Chondrocyte (in vitro differentiated cells): ENCODE measurements around the gene TMEM151A. TPM values are rescaled to one million over a fixed set of nuclear protein-coding genes. Genes with fewer than 3 reads are reported as not detected.
A peak's percentile ranks its signal among the peaks of the same experiment; 100 is the strongest.

Experiments used
- DNase-seq: peaks from one replicate; pipeline ENCODE4 v3.0.0; 2021; ENCODE audit warnings: mixed read lengths, low spot score
- H3K27ac Mint-ChIP-seq: one replicate; pipeline ENCODE4 v1.8.0; 2021; ENCODE audit warnings: mild to moderate bottlenecking, moderate library complexity, mixed read lengths; ENCODE audit not compliant: unreplicated experiment
- H3K27me3 Mint-ChIP-seq: 2 replicates; pipeline ENCODE4 v1.8.0; 2021; ENCODE audit warnings: low read depth, mixed read lengths
- H3K36me3 Mint-ChIP-seq: 2 replicates; pipeline ENCODE4 v1.8.0; 2021; ENCODE audit warnings: low read depth, mixed read lengths
- H3K4me1 Mint-ChIP-seq: 2 replicates; pipeline ENCODE4 v1.8.0; 2021; ENCODE audit warnings: low read depth, mild to moderate bottlenecking, mixed read lengths
- H3K4me3 Mint-ChIP-seq: one replicate; pipeline ENCODE4 v1.8.0; 2021; ENCODE audit warnings: mild to moderate bottlenecking, moderate library complexity, mixed read lengths; ENCODE audit not compliant: unreplicated experiment
- H3K9me3 Mint-ChIP-seq: 2 replicates; pipeline ENCODE4 v1.8.0; 2021; ENCODE audit warnings: low read depth, mixed read lengths
- total RNA-seq: library from RNA; stranded (reverse); gene quantifications from 3 replicates; pipeline ENCODE4 v1.2.1, GENCODE V29; 2021
- TF ChIP-seq, protein P1 (sequence below): fragments of 200-600 bp; sonication (generic); IDR thresholded peaks from 2 replicates; pipeline ENCODE4 v1.5.0; 2021; ENCODE audit warnings: antibody characterized with exemption, mild to moderate bottlenecking, moderate library complexity

Gene TMEM151A
- total RNA-seq, 1 donor from 2014 or later: 4.7 TPM

DNA sequence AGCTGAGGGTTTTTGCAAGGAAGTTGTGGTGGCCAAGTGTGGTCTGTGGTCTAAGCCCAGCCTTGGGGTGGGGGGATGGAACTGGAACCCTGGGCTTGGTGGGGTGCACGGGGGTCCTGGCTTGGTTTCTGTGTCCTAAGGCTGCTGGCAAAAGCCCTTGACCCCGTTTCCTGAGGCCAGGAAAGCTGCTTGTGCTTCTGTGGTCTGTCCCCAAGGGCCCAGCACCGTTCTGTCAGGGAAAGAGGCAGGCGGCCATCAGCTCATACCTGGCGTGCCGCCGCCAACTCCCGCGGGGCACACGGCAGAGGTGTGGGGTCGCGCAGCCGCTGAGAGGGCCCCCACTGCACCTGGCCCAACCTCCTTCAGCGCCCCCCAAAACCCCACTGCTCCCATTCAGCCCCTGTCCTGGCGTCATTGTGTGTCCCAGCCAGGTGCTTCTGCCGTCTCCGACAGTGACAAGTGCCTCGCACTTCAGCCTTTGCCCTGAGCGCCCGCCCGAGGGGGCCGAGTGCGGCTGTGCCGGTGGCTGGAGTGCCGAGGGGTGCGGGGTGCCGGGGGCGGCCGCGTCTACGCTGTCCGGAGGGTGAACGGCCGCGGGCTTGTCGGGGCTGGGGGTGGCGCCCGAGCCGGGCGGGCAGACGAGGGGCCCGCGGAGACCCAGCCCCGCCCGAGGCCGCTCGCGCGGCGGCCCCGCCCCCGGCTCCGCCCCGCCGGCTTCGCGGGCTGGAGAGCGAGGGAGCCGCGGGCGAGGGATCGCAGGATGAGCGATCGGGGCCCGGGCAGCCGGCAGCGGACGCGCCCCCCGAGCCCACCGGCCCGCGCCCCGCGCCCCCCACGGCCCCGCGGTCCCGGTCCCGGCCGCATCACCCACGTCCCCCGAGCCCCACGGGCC lies 14.0 kb upstream of the TMEM151A start, which contains the start of gene CNIH2:
Gene CNIH2 (plus strand): TSS at position 705 of the 892 bp plus-strand sequence. CDS start 282 bp downstream, outside the sequence.
- H3K4me1 Mint-ChIP-seq: peaks cover 15% of the 10 kb centered on the region

DNA sequence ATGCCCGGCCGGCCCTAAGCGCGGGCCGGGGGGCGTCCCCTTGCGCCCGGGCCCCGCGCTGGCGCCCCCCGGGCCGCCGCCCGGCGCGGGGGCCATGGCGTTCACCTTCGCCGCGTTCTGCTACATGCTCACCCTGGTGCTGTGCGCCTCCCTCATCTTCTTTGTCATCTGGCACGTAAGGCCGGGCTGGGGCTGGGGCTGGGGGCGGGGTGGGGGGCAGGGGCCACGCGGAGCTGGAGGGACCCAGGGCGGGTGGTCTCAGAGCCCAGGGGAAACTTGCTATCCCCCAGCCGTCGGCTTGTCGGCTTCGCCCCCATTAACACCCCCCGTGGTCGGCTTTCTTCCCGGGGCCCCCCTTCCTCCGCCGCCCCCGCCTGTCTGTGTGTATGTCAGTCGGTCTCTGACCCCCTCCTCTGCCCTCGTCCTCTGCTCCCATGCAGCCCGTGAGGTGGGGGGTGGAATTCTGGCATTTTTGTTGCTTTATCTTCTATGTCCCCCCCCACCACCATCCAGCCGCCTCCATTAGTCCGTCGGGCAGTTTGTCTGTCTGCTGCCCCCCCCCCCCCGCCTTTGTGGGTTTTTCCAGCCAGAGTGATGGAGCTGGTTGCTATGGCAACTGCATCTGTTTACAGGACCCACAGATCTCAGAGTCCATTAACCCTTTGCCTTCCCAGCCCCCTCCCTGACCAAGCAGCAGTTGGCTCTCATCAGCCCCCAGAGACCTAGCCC lies 13.2 kb upstream of the TMEM151A start:
- no peak for DNase-seq
- no peak overlapping the region for H3K27ac Mint-ChIP-seq
- TF ChIP-seq, protein P1, sequence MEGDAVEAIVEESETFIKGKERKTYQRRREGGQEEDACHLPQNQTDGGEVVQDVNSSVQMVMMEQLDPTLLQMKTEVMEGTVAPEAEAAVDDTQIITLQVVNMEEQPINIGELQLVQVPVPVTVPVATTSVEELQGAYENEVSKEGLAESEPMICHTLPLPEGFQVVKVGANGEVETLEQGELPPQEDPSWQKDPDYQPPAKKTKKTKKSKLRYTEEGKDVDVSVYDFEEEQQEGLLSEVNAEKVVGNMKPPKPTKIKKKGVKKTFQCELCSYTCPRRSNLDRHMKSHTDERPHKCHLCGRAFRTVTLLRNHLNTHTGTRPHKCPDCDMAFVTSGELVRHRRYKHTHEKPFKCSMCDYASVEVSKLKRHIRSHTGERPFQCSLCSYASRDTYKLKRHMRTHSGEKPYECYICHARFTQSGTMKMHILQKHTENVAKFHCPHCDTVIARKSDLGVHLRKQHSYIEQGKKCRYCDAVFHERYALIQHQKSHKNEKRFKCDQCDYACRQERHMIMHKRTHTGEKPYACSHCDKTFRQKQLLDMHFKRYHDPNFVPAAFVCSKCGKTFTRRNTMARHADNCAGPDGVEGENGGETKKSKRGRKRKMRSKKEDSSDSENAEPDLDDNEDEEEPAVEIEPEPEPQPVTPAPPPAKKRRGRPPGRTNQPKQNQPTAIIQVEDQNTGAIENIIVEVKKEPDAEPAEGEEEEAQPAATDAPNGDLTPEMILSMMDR: no peak

More for the DNA sequence above, 14.0 kb upstream of the TMEM151A start, which contains the start of gene CNIH2:
- TF ChIP-seq, protein P1: no peak
- peaks cover 15% of the 10 kb centered on the region for H3K36me3 Mint-ChIP-seq
- H3K27me3 Mint-ChIP-seq: no peaks in the 10 kb centered on the region
- H3K9me3 Mint-ChIP-seq: no peaks in the 10 kb centered on the region
- peak within 1 kb of the TSS; percentile 58 for H3K4me3 Mint-ChIP-seq
- no peak within 1 kb of the TSS for H3K27ac Mint-ChIP-seq
- no peak for DNase-seq

DNA sequence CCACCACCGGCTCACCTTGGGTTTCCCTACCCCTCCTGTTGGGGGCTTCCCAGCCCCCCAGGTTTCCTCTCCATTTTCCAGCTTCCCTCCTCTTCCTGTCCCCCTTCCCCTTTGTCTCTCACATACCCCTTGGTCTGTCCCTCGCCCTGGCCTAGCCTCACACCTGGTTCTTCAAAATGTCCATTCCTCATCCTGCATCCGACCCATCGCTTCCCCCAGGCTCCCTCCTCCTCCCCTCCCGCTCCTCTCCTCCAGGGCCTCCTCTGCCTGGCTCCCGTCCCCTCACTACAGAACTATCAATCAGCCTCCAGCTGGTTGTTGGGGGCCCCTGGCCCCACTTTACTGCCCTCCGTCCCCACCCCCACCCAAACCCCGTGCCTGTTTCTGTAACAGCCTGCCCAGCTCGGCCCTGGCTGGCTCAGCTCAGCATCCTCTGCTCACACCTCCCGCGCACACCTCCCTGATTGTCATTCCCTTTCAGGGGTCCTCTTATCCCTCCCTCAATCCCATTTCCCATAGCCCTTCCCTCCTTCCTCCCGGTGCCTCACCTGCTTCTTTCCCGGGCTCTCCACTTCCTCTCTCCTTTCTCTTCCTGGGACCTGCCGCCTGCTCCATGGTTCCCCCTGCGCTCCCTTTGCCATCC lies 12.5 kb upstream of the TMEM151A start:
- Mint-ChIP-seq H3K27me3 (no peaks in the 10 kb centered on the region), H3K36me3 (peaks cover 4% of the 10 kb centered on the region), H3K4me1 (peaks cover 19% of the 10 kb centered on the region), H3K4me3 (peak overlapping the region; percentile 58), H3K27ac (no peak overlapping the region), H3K9me3 (no peaks in the 10 kb centered on the region)
- TF ChIP-seq, protein P1: no peak
- DNase-seq: no peak

More for the DNA sequence above, 13.2 kb upstream of the TMEM151A start:
- Mint-ChIP-seq H3K36me3 (peaks cover 8% of the 10 kb centered on the region), H3K9me3 (no peaks in the 10 kb centered on the region), H3K4me1 (peaks cover 19% of the 10 kb centered on the region), H3K4me3 (peak overlapping the region; percentile 58), H3K27me3 (no peaks in the 10 kb centered on the region)

DNA sequence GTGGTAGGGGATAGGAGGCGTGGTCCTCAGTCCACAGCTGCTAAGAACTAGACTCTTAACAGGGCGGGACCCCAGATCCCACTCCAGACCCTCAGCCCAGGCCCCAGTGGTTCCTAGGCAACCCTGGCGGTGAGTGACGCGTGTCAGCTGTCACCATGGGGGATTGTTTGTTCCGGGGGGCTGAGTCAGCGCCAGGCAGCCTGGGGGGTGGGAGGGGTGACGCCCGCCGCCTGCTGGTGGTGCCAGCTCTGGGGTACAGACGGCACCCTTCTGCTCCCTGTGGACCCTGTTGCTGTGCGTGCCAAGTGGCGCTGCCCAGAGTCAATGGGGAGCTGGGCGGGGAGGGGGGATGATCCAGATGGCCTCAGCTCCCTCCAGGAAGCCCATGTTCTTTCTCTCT lies 11.3 kb upstream of the TMEM151A start:
- H3K27ac Mint-ChIP-seq: no peak overlapping the region
- H3K27me3 Mint-ChIP-seq: no peaks in the 10 kb centered on the region
- TF ChIP-seq, protein P1: no peak
- H3K4me1 Mint-ChIP-seq: peaks cover 19% of the 10 kb centered on the region
- H3K4me3 Mint-ChIP-seq: no peak overlapping the region
- DNase-seq: no peak
- H3K9me3 Mint-ChIP-seq: no peaks in the 10 kb centered on the region
- peaks cover 2% of the 10 kb centered on the region for H3K36me3 Mint-ChIP-seq

DNA sequence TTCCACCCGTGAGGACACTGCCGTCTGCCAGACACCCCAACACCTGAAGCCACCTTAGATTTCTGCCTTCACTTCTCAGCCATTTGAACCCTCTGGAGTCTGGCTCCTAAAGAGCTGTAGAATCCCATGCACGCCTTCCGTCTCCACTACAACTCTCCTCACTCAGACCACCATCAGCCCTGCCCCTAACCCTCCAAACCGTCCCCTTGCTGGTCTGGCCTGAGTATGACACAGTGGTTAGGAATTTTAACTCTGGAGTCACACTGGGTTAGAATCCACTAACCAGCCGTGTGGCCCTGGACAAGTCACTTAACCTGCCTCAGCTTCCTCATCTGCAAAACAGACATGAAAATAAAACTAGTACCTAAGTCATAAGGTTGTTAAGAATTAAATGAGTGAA lies 10.7 kb upstream of the TMEM151A start:
- peaks cover 22% of the 10 kb centered on the region for H3K4me1 Mint-ChIP-seq
- TF ChIP-seq, protein P1: no peak
- H3K4me3 Mint-ChIP-seq: no peak overlapping the region
- H3K27me3 Mint-ChIP-seq: no peaks in the 10 kb centered on the region
- no peak for DNase-seq
- no peaks in the 10 kb centered on the region for H3K36me3 Mint-ChIP-seq
- no peaks in the 10 kb centered on the region for H3K9me3 Mint-ChIP-seq
- no peak overlapping the region for H3K27ac Mint-ChIP-seq
